ENCODE data around the gene AKT3. TPM values are rescaled to one million over a fixed set of nuclear protein-coding genes. Genes with fewer than 3 reads are reported as not detected.
"Not testable (repeated sequence)": the region's sequence is repeated elsewhere in the genome, so short reads cannot be mapped to it uniquely, and the experiment has no call there.

The AKT3 gene
- total RNA-seq, 1 donor from 2014 or later, result 35.3 TPM

DNA sequence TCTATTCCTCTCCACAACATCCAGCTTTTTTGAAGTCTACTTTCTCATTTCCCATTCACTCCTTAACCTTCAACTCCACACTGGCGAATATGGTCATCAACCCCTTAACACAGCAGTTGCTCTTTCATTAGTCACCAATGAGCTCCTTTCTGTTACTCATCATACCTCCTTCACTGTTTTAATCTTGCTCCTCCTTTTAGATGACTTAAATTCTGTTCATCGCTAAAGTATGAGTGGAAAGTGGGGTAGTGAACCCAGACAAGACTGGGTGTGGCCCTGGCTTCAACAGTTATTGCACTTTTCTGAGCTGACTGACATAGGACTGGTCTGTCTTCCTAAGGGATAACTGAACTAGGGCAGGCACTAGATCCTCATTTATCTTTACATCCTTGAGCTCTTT lies 51.3 kb downstream of the AKT3 start:
- Mint-ChIP-seq H3K36me3 (ENCODE audit: low read depth) (peaks cover 11% of the 10 kb centered on the region), H3K4me1 (ENCODE audit: low read depth) (peaks cover 25% of the 10 kb centered on the region), H3K27ac (no peak overlapping the region), H3K4me3 (ENCODE audit: low read depth) (no peak overlapping the region), H3K9me3 (no peaks in the 10 kb centered on the region), H3K27me3 (ENCODE audit: low read depth) (no peaks in the 10 kb centered on the region)
- intact Hi-C loops (cut with micrococcal nuclease), result no loop called here
- DNase-seq (ENCODE audit: low spot score), result no peak

DNA sequence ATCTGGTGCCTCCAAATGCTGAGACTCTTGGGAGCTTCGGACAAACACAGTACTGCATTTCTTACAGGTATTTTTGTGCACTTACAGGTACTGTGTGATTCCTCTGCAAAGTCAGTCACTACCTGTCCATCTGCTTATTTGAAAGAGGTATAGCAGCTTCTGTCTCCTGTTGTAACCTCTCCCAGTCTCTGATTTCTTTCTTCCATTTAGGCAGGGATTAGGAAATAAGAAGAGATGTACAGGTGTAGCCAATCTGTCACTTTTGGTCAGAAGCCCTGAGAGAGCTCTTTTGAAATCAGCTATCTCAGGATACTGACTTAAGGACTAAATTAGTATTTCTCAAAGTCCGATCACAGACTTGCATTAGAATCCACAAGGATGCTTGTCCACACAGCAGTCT lies 54.0 kb downstream of the AKT3 start:
- Mint-ChIP-seq H3K27me3 (ENCODE audit: low read depth) (no peaks in the 10 kb centered on the region), H3K4me3 (ENCODE audit: low read depth) (no peak overlapping the region), H3K36me3 (ENCODE audit: low read depth) (peaks cover 6% of the 10 kb centered on the region), H3K4me1 (ENCODE audit: low read depth) (peaks cover 25% of the 10 kb centered on the region), H3K9me3 (no peaks in the 10 kb centered on the region), H3K27ac (no peak overlapping the region)
- DNase-seq (ENCODE audit: low spot score), result no peak
- intact Hi-C loops (cut with micrococcal nuclease), result no loop called here

DNA sequence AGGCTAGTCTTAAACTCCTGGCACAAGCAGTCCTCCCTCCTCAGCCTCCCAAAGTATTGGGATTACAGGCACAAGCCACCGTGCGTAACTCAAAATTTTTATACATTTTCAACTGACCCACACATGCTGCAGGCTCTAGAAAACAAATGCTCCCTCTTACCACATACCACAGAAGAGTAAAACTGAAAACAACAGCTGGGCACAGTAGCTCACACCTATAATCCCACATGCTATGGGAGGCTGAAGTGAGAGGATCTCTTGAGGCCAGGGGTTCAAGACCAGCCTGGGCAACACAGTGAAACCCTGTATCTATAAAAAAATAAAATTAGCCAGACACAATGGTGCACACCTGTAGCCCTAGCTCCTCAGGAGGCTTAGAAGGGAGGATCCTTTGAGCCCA lies 56.7 kb downstream of the AKT3 start:
- no peak overlapping the region for H3K27ac Mint-ChIP-seq
- H3K36me3 Mint-ChIP-seq (ENCODE audit: low read depth), result no peaks in the 10 kb centered on the region
- no peak for DNase-seq (ENCODE audit: low spot score)
- H3K4me1 Mint-ChIP-seq (ENCODE audit: low read depth), result peaks cover 19% of the 10 kb centered on the region
- H3K27me3 Mint-ChIP-seq (ENCODE audit: low read depth), result no peaks in the 10 kb centered on the region
- no peaks in the 10 kb centered on the region for H3K9me3 Mint-ChIP-seq
- H3K4me3 Mint-ChIP-seq (ENCODE audit: low read depth), result no peak overlapping the region
- intact Hi-C loops (cut with micrococcal nuclease), result no loop called here

DNA sequence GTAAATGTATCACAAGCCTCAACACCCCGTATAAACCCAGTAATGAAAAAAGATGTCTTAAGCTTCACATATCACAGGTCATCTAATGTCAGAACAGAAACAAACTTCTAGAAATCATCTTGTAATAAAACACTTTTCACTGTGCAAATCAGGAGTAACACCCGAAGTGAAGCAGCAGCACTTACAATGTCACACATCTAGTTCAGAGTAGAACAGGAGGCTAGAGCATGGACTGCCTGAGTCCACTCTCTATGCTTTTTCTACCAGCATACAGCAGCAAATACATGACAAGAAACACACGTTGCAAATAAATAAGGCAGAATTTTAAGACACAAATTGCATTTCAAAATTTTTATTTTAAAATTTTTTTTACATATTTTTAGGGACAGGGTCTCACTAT lies 57.2 kb downstream of the AKT3 start:
- intact Hi-C loops (cut with micrococcal nuclease), result no loop called here
- peaks cover 19% of the 10 kb centered on the region for H3K4me1 Mint-ChIP-seq (ENCODE audit: low read depth)
- DNase-seq (ENCODE audit: low spot score), result no peak
- H3K36me3 Mint-ChIP-seq (ENCODE audit: low read depth), result no peaks in the 10 kb centered on the region
- H3K27me3 Mint-ChIP-seq (ENCODE audit: low read depth), result no peaks in the 10 kb centered on the region
- no peaks in the 10 kb centered on the region for H3K9me3 Mint-ChIP-seq
- H3K4me3 Mint-ChIP-seq (ENCODE audit: low read depth), result no peak overlapping the region
- H3K27ac Mint-ChIP-seq, result no peak overlapping the region

DNA sequence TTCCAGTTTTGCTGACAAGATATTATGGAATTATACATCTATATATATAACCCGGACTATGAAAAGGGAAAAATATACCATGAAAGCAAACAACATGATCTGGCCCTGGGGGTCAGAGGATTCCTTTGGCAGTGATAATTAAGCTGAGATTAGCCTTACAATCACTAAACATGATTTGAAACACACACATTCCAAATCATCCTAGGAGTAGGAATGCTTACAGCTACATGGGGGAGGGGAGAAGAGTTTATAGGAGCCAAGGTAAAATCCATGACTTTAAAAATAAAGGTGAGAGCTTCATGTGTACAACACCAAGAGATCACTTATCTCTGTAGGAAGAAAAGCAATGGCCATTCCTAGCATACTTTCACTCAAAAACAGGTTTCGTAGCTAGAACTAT lies 57.6 kb downstream of the AKT3 start:
- H3K27me3 Mint-ChIP-seq (ENCODE audit: low read depth), result no peaks in the 10 kb centered on the region
- intact Hi-C loops (cut with micrococcal nuclease), result no loop called here
- H3K4me1 Mint-ChIP-seq (ENCODE audit: low read depth), result peaks cover 18% of the 10 kb centered on the region
- H3K9me3 Mint-ChIP-seq, result no peaks in the 10 kb centered on the region
- DNase-seq (ENCODE audit: low spot score), result no peak
- no peak overlapping the region for H3K4me3 Mint-ChIP-seq (ENCODE audit: low read depth)
- no peak overlapping the region for H3K27ac Mint-ChIP-seq
- no peaks in the 10 kb centered on the region for H3K36me3 Mint-ChIP-seq (ENCODE audit: low read depth)

DNA sequence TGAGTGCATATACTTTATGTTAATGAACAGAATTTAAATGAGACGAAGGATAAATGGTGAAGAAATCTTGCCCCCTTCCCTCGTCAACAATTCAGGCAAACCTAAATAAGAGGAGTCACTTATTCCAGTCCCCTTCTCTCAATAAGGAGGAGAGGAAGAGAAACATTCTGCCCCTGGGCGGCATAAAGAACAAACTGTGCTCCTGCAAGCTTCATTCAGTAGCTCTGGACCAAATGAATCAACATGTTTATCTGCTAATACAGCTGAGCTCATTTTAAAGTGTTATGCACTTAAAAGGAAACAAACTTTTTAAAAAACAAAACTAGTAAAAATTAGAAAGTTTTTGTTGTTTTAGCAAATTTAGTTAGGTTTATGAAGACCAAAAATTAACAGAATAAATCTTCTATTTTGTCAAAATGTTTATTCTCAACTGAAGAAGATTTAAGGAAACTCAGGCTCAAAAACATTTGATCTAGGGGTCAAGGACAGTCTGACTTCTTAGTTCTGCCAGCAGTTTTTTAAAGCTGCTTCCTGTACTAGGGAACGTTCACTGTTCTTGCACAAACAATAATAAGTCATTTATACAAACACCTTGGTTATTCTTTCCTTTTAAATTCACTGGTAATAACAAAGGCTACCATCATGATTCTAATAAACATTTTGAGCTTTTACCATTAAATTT lies 58.3 kb downstream of the AKT3 start:
- H3K27me3 Mint-ChIP-seq (ENCODE audit: low read depth), result no peaks in the 10 kb centered on the region
- no peaks in the 10 kb centered on the region for H3K9me3 Mint-ChIP-seq
- peaks cover 14% of the 10 kb centered on the region for H3K4me1 Mint-ChIP-seq (ENCODE audit: low read depth)
- H3K27ac Mint-ChIP-seq, result no peak overlapping the region
- H3K36me3 Mint-ChIP-seq (ENCODE audit: low read depth), result no peaks in the 10 kb centered on the region
- no peak overlapping the region for H3K4me3 Mint-ChIP-seq (ENCODE audit: low read depth)
- intact Hi-C loops (cut with micrococcal nuclease), result no loop called here
- DNase-seq (ENCODE audit: low spot score), result no peak

DNA sequence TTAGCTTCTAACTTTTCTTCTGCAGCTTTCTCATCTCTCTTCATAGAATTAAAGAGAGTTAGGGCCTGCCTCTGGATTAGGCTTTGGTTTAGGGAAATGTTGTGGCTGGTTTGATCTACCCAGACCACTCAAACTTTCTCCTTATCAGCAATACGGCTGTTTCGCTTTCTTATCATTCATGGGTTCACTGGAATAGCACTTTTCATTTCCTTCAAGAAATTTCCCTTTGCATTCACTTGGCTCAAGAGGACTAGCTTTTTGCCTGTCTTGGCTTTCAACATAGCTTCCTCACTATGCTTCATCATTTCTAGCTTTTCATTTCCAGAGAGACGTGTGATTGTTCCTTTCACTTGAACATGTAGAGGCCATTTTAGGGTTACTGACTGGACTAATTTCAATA lies 59.6 kb downstream of the AKT3 start:
- H3K4me3 Mint-ChIP-seq (ENCODE audit: low read depth), result no peak overlapping the region
- H3K4me1 Mint-ChIP-seq (ENCODE audit: low read depth), result peaks cover 13% of the 10 kb centered on the region
- no peak for DNase-seq (ENCODE audit: low spot score)
- H3K27ac Mint-ChIP-seq, result no peak overlapping the region
- H3K36me3 Mint-ChIP-seq (ENCODE audit: low read depth), result no peaks in the 10 kb centered on the region
- intact Hi-C loops (cut with micrococcal nuclease), result no loop called here
- no peaks in the 10 kb centered on the region for H3K9me3 Mint-ChIP-seq
- H3K27me3 Mint-ChIP-seq (ENCODE audit: low read depth), result no peaks in the 10 kb centered on the region

DNA sequence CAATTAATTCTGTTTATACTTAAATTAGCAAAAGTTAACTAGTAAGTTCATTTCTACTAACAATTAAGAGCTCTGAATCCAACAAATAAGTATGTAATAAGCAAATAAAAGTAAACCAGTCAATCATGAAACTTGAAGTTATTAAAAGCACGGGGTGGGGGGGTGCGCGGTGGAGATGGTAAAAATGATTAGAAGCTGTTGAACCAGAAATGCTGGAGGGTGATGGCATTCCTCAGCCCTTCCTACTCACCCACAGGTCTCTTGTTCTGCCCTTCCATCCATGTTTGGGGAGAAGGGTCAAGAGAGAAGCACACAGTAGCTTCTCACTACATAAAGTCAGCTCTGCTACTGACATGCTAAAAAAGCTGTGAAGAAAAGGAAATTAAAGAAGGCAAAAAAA lies 63.5 kb downstream of the AKT3 start:
- Mint-ChIP-seq H3K4me3 (ENCODE audit: low read depth) (no peak overlapping the region), H3K4me1 (ENCODE audit: low read depth) (peaks cover 10% of the 10 kb centered on the region), H3K36me3 (ENCODE audit: low read depth) (no peaks in the 10 kb centered on the region), H3K9me3 (no peaks in the 10 kb centered on the region), H3K27ac (no peak overlapping the region), H3K27me3 (ENCODE audit: low read depth) (no peaks in the 10 kb centered on the region)
- intact Hi-C loops (cut with micrococcal nuclease), result no loop called here
- no peak for DNase-seq (ENCODE audit: low spot score)

DNA sequence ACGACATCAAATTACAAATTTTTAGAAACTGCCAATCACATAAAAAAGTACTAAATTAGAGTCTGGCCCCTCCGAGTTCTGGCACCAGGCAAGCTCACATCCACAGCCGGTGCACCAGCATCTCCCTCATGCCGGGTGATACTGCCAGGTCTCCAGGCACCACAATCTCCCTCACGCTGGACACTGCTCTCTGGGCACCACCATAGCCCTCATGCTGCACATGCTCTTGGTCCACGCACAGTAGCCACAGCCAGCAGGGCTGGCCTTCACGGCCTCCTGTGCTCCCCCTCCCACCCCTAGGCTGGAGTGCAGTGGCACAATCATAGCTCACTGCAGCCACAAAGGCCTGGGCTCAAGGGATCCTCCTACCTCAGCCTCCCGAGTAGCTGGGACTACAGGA lies 65.5 kb downstream of the AKT3 start:
- no peaks in the 10 kb centered on the region for H3K9me3 Mint-ChIP-seq
- no peaks in the 10 kb centered on the region for H3K27me3 Mint-ChIP-seq (ENCODE audit: low read depth)
- no peak overlapping the region for H3K27ac Mint-ChIP-seq
- intact Hi-C loops (cut with micrococcal nuclease), result no loop called here
- H3K36me3 Mint-ChIP-seq (ENCODE audit: low read depth), result no peaks in the 10 kb centered on the region
- no peak overlapping the region for H3K4me3 Mint-ChIP-seq (ENCODE audit: low read depth)
- no peaks in the 10 kb centered on the region for H3K4me1 Mint-ChIP-seq (ENCODE audit: low read depth)
- DNase-seq (ENCODE audit: low spot score), result no peak

DNA sequence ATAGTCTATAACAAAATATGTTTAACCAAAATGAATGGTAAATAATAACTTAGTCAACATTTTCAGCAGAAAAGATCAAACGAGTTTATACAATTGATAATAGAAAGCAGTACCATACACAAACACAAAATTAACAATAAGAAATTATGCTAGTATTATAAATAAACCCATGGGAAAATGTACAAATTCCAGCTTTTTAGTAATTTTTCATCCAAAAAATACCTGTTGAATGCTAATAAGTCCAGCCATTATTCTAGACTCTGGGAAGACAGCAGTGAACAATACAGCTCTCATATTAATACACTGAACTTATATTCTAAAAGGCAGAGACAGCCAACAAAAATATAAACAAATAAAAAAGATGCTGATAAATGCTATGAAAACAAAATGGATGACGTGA lies 66.3 kb downstream of the AKT3 start:
- Mint-ChIP-seq H3K9me3 (no peaks in the 10 kb centered on the region), H3K36me3 (ENCODE audit: low read depth) (no peaks in the 10 kb centered on the region), H3K4me1 (ENCODE audit: low read depth) (no peaks in the 10 kb centered on the region), H3K27ac (no peak overlapping the region), H3K27me3 (ENCODE audit: low read depth) (no peaks in the 10 kb centered on the region), H3K4me3 (ENCODE audit: low read depth) (no peak overlapping the region)
- no peak for DNase-seq (ENCODE audit: low spot score)
- intact Hi-C loops (cut with micrococcal nuclease), result no loop called here

DNA sequence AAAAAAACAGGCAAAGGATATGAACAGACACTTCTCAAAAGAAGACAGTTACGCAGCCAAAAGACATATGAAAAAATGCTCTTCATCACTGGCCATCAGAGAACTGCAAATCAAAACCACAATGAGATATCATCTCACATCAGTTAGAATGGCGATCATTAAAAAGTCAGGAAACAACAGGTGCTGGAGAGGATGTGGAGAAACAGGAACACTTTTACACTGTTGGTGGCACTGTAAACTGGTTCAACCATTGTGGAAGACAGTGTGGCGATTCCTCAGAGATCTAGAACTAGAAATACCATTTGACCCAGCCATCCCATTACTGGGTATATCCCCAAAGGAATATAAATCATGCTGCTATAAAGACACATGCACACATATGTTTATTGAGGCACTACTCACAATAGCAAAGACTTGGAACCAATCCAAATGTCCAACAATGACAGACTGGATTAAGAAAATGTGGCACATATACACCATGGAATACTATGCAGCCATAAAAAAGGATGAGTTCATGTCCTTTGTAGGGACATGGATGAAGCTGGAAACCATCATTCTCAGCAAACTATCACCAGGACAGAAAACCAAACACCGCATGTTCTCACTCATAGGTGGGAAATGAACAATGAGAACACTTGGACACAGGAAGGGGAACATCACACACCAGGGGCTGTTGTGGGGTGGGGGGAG lies 77.5 kb downstream of the AKT3 start:
- H3K36me3 Mint-ChIP-seq (ENCODE audit: low read depth), result peaks cover 15% of the 10 kb centered on the region
- H3K4me3 Mint-ChIP-seq (ENCODE audit: low read depth); H3K4me1 Mint-ChIP-seq (ENCODE audit: low read depth); H3K27ac Mint-ChIP-seq; DNase-seq (ENCODE audit: low spot score); intact Hi-C loops (cut with micrococcal nuclease); H3K27me3 Mint-ChIP-seq (ENCODE audit: low read depth): not testable (repeated sequence)
- peaks cover 20% of the 10 kb centered on the region for H3K9me3 Mint-ChIP-seq

DNA sequence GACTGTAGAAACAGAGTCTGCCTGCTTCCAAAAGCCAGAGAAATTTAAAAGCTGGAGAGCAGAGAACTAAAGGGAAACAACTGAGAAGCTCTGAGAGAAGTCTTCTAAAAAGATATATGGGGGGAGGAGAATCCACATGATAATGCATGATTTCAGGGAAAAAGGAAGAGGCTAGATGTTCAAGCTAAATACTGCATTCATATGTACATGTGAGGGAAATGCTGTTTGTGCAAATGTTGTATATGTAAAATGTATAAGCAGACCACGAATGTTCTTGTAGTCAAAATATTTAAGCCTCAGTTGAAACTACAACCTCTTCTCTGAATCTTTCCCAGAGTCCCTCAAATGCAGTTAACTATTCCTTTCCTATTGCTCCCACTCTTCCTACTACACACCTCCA lies 79.2 kb downstream of the AKT3 start:
- no peak overlapping the region for H3K27ac Mint-ChIP-seq
- intact Hi-C loops (cut with micrococcal nuclease), result no loop called here
- no peaks in the 10 kb centered on the region for H3K27me3 Mint-ChIP-seq (ENCODE audit: low read depth)
- peaks cover 11% of the 10 kb centered on the region for H3K36me3 Mint-ChIP-seq (ENCODE audit: low read depth)
- H3K9me3 Mint-ChIP-seq, result peaks cover 10% of the 10 kb centered on the region
- no peaks in the 10 kb centered on the region for H3K4me1 Mint-ChIP-seq (ENCODE audit: low read depth)
- H3K4me3 Mint-ChIP-seq (ENCODE audit: low read depth), result no peak overlapping the region
- no peak for DNase-seq (ENCODE audit: low spot score)

DNA sequence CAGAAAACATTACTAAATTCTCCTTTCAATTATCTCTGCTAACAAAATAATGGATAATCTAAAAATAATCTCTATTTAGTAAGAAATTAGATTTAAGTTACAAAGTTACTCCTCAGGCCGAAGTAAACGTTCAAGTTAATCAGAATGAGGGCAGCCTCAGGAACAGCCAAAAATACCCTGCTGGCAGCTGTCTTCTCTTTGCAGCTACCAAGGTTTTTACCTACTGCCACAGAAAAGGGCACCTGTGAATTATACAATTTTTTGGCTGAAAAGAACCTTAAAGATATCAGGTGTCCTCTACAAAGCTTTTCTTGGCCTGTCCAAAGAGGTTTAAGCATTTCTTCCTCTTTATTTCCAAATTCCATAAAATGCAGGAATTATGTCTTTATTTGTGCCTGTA lies 84.4 kb downstream of the AKT3 start:
- intact Hi-C loops (cut with micrococcal nuclease), result no loop called here
- no peak overlapping the region for H3K4me3 Mint-ChIP-seq (ENCODE audit: low read depth)
- DNase-seq (ENCODE audit: low spot score), result no peak
- no peaks in the 10 kb centered on the region for H3K36me3 Mint-ChIP-seq (ENCODE audit: low read depth)
- H3K27ac Mint-ChIP-seq, result no peak overlapping the region
- no peaks in the 10 kb centered on the region for H3K27me3 Mint-ChIP-seq (ENCODE audit: low read depth)
- no peaks in the 10 kb centered on the region for H3K9me3 Mint-ChIP-seq
- no peaks in the 10 kb centered on the region for H3K4me1 Mint-ChIP-seq (ENCODE audit: low read depth)
